Measurements from ENCODE around the gene UPK3A. TPM values are rescaled to one million over a fixed set of nuclear protein-coding genes. Genes with fewer than 3 reads are reported as not detected.

UPK3A gene
- total RNA-seq, 4 donors from 2014 or later: not detected

DNA sequence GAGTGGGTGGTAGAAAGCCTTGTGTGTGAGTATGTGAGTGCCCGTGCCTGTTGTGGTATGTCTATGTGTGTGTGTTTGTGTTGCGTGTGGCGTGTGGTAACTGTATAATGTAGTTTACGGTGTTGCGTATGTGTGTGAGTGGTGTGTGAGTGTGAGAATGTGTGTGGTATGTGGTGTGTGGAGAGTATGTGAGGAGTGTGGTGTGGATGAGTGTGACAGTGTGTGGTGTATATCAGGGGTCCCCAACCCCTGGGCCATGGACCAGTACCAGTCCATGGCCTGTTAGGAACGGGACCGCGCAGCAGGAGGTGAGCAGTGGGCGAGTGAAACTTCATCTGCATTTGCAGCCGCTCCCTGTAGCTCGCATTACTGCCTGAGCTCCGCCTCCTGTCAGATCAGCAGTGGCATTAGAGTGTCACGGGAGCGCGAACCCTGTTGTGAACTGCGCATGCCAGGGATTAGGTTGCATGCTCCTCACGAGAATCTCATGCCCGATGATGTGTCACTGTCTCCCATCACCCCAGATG, 5.7 kb downstream of the UPK3A start:
- TF ChIP-seq, protein P1, sequence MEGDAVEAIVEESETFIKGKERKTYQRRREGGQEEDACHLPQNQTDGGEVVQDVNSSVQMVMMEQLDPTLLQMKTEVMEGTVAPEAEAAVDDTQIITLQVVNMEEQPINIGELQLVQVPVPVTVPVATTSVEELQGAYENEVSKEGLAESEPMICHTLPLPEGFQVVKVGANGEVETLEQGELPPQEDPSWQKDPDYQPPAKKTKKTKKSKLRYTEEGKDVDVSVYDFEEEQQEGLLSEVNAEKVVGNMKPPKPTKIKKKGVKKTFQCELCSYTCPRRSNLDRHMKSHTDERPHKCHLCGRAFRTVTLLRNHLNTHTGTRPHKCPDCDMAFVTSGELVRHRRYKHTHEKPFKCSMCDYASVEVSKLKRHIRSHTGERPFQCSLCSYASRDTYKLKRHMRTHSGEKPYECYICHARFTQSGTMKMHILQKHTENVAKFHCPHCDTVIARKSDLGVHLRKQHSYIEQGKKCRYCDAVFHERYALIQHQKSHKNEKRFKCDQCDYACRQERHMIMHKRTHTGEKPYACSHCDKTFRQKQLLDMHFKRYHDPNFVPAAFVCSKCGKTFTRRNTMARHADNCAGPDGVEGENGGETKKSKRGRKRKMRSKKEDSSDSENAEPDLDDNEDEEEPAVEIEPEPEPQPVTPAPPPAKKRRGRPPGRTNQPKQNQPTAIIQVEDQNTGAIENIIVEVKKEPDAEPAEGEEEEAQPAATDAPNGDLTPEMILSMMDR (IDR thresholded peaks at IDR 0.05): no peak
- TF ChIP-seq POLR2A (IDR thresholded peaks at IDR 0.05; ENCODE audit: low read depth) (no peak), POLR2AphosphoS5 (IDR thresholded peaks at IDR 0.05) (no peak), EP300 (IDR thresholded peaks at IDR 0.05) (no peak)
- WGBS: 54% methylated on average over 18 of the region's 18 CpGs
- no peak overlapping the region for H3K27ac ChIP-seq (replicated peaks in 1 of 4)
- H3K4me1 ChIP-seq: peaks cover 0 to 4% (median under 1%) of the 10 kb centered on the region in 4 donors
- no peak for DNase-seq (ENCODE audit: extremely low spot score)
- H3K36me3 ChIP-seq: no peaks in the 10 kb centered on the region
- no peaks in the 10 kb centered on the region for H3K9me3 ChIP-seq
- H3K27me3 ChIP-seq: peaks cover 0 to 21% (median 2%) of the 10 kb centered on the region in 4 donors
- intact Hi-C loops (cut with DNase I): no loop called here
- H3K4me3 ChIP-seq: no peak overlapping the region

DNA sequence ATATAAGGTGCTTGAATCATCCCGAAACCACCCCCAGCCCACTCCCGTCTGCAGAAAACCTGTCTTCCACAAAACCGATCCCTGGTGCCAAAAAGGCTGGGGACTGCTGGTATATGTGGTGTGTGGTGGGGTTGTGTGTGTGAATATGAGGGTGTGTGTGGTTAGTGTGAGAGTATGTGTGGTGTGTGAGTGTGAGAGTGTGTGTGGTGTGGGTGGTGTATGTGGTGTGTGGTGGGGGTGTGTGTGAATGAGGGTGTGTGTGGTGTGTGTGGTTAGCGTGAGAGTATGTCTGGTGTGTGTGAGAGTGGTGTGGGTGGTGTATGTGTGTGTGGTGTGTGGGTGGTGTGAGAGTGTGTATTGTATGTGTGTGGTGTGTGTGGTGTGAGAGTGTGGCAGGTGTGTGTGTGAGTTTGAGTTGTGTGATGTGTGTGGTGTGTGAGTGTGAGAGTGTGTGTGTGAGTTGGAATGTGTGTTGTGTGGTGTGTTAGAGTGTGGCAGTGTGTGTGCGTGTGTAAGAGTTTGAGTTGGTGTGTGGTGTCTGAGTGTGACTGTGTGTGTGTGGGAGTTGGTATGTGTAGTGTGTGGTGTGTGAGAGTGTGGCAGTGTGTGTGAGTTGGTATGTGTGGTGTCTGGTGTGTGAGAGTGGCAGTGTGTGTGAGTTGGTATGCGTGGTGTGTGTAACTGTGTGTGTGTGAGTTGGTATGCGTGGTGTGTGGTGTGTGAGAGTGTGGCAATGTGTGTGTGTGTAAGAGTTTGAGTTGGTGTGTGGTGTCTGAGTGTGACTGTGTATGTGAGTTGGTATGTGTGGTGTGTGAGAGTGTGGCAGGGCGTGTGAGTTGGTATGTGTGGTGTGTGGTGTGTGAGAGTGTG, 6.5 kb downstream of the UPK3A start:
- H3K36me3 ChIP-seq: no peaks in the 10 kb centered on the region
- intact Hi-C loops (cut with DNase I): no loop called here
- no peaks in the 10 kb centered on the region for H3K9me3 ChIP-seq
- H3K27ac ChIP-seq (replicated peaks in 1 of 4): no peak overlapping the region
- H3K4me1 ChIP-seq: peaks cover 0 to 4% (median 0%) of the 10 kb centered on the region in 4 donors
- TF ChIP-seq POLR2AphosphoS5 (IDR thresholded peaks at IDR 0.05): no peak
- TF ChIP-seq, protein P1 (IDR thresholded peaks at IDR 0.05): no peak
- no peak for DNase-seq (ENCODE audit: extremely low spot score)
- H3K27me3 ChIP-seq: peaks cover 0 to 21% (median 2%) of the 10 kb centered on the region in 4 donors
- H3K4me3 ChIP-seq: no peak overlapping the region
- 91% methylated on average over 8 of the region's 8 CpGs for WGBS

DNA sequence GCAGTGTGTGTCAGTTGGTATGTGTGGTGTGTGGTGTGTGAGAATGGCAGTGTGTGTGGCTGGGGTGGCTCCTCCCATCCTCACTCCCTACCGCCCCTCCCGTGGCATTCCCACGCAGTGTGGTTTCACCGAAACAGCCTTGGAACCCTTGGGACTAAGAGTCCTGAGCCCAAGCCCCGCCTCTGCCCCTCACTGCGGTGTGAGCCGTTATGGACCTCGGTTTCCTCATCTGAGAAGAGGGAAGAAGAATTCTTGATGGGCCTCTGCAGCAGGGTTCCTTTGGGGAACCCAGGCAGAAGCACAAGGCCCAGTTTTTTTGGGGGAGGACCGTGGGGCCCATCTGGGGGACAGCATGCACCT, 7.2 kb downstream of the UPK3A start:
- no peak overlapping the region for H3K4me3 ChIP-seq
- peaks cover 0 to 21% (median 2%) of the 10 kb centered on the region in 4 donors for H3K27me3 ChIP-seq
- intact Hi-C loops (cut with DNase I): no loop called here
- no peak overlapping the region for H3K27ac ChIP-seq (replicated peaks in 1 of 4)
- TF ChIP-seq POLR2AphosphoS5 (IDR thresholded peaks at IDR 0.05): no peak
- TF ChIP-seq EP300 (IDR thresholded peaks at IDR 0.05): no peak
- no peak for TF ChIP-seq POLR2A (IDR thresholded peaks at IDR 0.05; ENCODE audit: low read depth)
- TF ChIP-seq, protein P1 (IDR thresholded peaks at IDR 0.05): no peak
- peaks cover 0 to 4% (median 0%) of the 10 kb centered on the region in 4 donors for H3K4me1 ChIP-seq
- 76% methylated on average over 8 of the region's 9 CpGs for WGBS
- DNase-seq (ENCODE audit: extremely low spot score): no peak
- H3K36me3 ChIP-seq: no peaks in the 10 kb centered on the region
- H3K9me3 ChIP-seq: no peaks in the 10 kb centered on the region

DNA sequence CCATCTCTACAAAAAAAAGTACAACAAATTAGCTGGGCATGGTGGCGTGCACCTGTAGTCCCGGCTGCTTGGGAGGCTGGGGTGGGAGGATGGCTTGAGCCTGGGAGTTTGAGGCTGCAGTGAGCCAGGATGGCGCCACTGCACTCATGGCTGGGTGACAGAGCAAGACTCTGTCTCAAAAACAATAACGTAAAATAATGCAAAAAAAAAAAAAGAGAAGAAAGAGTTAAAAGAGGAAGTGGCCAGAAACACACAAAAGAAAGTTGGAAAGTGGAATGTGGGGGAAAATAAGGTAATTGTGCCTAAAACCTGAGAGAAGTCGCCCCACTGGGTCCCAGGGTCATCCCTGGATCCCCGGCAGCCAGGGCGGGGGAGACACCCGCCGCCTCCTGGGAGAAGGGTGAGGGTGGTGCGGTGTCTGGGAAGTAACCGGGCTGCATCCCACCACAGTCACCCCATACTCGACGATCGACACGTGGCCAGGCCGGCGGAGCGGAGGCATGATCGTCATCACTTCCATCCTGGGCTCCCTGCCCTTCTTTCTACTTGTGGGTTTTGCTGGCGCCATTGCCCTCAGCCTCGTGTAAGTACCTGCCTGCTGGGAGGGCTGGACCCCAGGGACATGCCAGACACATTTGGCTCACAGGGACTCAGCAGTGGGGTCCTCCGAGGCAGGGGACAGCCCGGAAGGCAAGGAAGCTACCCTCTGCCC, 8.1 kb downstream of the UPK3A start:
- Histone ChIP-seq H3K36me3 (no peaks in the 10 kb centered on the region), H3K4me1 (peaks cover 0 to 4% (median 0%) of the 10 kb centered on the region in 4 donors), H3K4me3 (no peak overlapping the region), H3K9me3 (no peaks in the 10 kb centered on the region), H3K27ac (replicated peaks in 1 of 4) (no peak overlapping the region), H3K27me3 (peaks cover 0 to 21% (median 2%) of the 10 kb centered on the region in 4 donors)
- DNase-seq (ENCODE audit: extremely low spot score): no peak
- WGBS: 62% methylated on average over 23 of the region's 23 CpGs
- TF ChIP-seq POLR2AphosphoS5 (IDR thresholded peaks at IDR 0.05) (no peak), POLR2A (IDR thresholded peaks at IDR 0.05; ENCODE audit: low read depth) (no peak), EP300 (IDR thresholded peaks at IDR 0.05) (no peak)
- TF ChIP-seq, protein P1 (IDR thresholded peaks at IDR 0.05): no peak
- intact Hi-C loops (cut with DNase I): no loop called here
